ENCODE data around the gene BCAS3. TPM values are rescaled to one million over a fixed set of nuclear protein-coding genes. Genes with fewer than 3 reads are reported as not detected.
"Not testable (repeated sequence)": the region's sequence is repeated elsewhere in the genome, so short reads cannot be mapped to it uniquely, and the experiment has no call there.

Gene BCAS3
- total RNA-seq, 1 donor from 2014 or later, result 17.1 TPM

DNA sequence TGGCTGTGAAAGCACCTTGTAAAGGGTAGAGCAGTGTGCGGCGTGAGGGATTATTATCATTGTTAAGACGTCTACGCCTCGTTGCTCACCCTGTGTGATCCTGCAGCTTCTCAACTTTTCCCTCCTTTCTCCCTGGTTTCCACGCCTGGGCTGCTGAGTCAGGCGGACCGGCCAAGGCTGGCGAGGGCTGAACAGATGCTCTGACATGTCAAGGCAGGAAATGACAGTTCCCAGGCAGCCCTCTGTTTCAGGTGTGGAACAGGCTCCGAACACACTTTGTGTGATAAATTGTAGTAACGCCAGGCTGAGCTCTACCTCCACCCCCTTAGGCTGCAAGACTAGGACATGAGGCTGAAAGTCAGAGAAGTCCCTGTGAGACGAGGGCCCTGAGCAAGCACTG, 676.0 kb downstream of the BCAS3 start:
- no peak for DNase-seq (ENCODE audit: low read depth, low spot score)

DNA sequence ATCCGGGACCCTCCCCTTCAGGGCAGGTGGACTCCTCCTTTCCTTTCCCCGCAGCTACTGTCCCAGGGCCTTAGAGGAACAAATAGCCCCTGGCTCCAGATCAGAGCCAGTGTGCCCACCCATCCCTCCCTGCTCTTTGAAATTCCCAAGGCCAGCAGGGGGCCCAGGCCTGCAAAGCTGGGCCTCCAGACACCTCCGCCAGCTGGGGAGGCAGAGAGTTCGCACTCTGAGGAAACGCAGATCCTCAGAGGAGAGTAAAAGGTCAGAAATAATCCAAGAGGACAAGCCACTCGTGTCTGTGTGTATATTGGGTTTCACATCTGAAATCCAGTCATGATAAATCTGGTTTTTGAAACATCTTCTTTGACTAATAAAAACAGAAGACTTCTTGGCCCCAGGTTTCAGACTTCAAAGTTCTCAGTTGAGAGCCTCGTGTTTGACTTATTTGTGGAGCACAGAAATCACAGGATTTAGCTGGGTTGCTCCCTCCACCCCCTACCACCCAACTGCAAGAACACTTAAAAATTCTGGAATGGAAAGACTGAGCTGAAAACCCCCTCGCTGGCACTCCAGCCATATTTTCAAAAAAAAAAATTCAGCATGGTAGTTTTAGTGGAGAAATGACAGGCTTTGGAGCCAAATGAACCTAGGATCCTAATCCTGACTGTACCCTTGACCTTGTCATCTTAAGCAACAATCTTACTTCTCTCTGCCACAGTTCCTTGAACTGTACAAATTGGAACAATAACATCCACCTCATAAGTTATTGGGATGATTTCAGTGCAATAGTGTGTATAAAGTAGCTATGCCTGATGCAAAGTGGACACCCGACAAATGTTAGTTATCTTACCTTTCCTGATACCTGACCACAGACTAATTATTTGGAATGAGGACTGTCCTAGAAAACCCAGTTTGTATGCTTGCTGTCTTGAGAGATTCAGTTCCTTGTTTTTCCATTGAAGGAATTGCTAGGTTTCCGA, 677.5 kb downstream of the BCAS3 start:
- no peak for DNase-seq (ENCODE audit: low read depth, low spot score)

DNA sequence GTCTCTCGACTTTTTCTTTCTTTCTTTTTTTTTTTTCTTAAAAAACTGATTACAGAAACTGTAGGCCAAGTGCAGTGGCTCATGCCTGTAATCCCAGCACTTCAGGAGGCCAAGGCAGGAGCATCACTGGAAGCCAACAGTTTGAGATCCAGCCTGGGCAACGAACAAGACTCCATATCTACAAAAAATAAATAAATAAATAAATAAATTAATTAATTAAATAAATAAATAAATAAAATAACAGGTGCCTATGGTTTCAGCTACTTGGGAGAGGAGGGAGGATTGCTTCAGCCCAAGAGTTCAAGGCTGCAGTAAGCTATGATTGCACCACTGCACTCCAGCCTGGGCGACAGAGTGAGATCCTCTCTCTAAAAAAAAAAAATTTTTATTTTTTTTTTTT, 679.4 kb downstream of the BCAS3 start:
- DNase-seq (ENCODE audit: low read depth, low spot score), result not testable (repeated sequence)

DNA sequence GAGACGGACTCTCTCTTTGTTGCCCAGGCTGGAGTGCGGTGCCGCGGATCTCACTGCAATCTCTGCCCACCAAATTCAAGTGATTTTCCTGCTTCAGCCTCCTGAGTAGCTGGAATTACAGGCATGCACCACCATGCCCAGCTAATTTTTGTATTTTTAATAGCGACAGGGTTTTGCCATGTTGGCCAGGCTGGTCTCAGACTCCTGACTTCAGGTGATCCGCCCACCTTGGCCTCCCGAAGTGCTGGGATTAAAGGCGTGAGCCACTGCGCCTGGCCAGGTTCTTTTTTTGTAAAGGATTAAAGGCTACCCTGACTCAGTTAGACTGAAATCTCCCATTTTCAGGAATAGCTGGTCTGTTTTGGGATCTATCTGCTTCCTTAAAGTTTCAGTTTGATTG, 681.9 kb downstream of the BCAS3 start:
- DNase-seq (ENCODE audit: low read depth, low spot score), result not testable (repeated sequence)

DNA sequence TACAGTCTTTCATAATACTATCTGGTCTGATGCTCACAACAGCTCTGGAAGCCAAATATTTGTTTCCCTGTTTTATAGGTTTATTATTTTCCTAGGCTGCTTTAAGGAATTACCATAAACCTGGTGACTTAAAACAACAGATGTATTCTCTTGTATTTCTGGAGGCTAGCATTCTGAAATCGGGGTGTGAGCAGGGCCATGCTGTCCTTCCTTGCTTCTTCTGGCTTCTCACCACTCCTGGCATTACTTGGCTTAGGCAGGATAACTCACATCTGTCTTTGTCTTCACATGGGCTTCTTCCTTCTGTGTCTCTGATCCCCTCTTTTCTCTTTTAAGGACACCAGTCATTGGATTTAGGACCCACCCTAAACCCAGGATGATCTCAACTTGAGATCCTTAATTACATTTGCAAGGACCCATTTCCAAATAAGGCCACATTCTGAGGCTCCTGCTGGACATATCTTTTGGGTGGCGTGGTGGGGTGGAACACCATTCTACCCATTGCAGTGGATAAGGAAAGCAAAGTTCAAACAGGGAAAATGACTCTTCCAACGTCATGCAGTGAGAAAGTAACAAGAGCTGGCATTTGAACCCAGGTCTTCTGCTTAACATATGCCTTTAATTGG, 682.8 kb downstream of the BCAS3 start:
- no peak for DNase-seq (ENCODE audit: low read depth, low spot score)

DNA sequence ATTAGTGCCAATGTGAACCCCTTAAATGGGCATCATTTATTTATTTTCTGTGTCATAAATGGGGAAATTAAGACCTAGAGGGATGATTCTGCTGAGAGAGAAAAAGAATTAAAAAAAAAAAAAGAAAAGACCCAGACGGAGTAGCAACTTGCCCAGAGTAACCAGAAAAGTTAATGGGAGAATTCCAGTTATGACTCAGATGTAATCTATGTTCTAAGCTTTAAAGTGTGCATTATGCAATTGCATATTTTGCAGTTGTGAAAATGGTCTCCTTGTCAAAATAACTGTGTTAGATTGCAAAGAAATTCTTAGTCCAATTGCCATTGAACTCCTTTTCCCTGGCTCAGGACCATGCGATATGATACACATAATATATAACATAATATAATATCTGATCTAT, 683.4 kb downstream of the BCAS3 start:
- DNase-seq (ENCODE audit: low read depth, low spot score), result no peak

DNA sequence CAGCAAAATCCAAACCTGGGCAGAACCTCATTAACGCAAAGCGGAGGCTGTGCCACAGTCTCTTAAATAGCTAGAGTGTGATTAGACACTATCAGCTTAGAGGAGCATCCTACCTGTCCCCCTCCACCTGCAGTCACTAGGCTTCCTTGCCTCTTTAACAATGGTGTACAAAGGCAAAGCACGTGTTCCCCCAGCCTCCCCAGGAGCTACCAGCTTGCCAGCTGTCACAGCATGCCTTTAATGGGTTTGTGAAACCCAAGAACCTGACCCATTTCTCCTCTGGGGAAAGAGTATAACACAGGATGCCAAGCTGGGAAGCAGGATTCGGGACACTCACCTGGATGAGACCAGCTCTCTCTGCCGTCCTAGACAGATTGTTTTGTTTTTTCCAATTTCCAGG, 684.7 kb downstream of the BCAS3 start:
- DNase-seq (ENCODE audit: low read depth, low spot score), result no peak

DNA sequence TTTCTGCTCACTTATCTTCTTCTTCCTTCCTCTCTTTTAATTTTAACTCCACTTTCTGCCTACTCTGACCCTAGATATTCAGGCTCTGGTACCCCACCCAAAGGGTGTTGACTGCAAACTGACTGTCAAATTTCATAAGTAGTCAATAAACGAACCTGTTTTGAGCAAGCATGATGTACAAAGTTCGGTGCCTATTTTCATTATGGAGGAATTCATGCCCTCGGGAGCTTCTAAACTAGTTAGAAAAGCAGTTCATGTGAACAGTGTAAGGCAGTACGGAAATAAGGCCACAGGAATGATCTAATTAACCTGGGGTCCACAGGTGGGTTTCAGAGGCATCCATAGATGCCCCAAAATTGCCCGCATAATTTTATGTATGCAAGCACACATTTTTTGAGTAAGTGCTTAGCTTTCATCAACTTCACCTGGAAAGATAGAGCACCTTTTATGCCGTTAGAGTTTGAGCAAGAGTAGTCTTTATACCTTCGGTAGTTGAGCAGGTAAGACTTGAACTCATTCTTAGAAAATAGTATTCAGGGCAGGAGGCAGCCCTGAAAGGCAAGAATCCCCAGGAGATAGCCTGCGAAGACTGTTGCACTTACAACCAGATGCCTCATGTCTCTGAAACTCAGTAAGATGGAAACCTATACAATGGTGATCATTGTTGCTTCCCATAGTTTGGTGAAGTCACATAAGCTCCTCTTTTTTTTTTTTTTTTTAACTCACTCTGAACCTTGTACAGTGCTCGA, 685.4 kb downstream of the BCAS3 start:
- DNase-seq (ENCODE audit: low read depth, low spot score), result no peak

DNA sequence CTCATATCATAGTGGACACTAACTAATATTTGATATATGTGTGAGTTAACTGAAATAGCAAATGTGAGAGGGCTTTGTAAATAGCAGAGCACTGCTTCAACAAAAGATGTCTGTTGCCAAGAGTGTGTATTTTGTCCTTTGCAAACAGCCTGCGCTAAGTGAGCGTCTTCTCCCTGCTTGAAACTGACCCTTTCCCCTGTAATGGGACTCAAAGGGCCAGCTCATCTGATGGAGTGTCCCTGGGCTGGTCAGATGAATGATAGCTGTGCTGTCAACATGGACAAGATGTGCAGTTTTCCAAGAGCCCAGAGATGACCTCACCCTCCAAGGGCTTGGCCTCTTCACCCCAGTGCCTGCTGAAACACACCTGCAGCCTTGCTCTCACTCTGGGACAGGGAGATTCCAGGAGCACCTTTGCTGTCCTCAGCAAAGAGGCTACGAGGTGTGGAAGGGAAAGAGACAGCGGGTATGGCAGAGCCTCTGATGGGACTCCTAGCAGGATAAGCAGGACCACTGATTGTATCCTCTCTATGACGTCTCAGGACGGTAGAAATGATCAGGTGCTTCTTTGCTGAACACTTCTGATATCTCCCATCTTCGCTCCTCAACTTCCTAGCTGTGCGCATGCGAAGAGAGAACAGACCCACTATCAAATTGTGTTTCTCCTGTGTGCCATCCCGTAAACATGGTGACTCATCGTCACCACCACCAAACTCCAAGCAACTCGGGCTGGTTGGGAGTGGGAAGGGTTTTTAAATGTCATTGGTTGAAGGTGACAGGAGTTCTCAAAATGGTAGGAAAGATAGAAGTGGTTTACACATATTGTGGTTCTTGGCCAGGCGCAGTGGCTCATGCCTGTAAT, 686.2 kb downstream of the BCAS3 start:
- DNase-seq (ENCODE audit: low read depth, low spot score), result no peak

DNA sequence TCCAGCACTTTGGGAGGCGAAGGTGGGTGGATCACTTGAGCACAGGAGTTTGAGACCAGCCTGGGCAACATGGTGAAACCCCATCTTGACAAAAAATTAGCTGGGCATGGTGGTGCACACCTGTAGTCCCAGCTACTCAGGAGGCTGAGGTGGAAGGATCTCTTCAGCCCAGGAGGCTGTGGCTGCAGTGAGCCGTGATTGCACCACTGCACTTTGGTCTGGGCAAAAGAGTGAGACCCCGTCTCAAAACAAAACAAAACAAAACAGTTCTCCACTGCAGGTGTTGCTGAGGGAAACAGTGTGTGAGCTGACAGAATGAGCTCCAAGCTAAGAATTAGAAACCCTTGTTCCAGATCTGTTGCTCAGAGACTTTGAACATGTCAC, 686.8 kb downstream of the BCAS3 start:
- no peak for DNase-seq (ENCODE audit: low read depth, low spot score)

DNA sequence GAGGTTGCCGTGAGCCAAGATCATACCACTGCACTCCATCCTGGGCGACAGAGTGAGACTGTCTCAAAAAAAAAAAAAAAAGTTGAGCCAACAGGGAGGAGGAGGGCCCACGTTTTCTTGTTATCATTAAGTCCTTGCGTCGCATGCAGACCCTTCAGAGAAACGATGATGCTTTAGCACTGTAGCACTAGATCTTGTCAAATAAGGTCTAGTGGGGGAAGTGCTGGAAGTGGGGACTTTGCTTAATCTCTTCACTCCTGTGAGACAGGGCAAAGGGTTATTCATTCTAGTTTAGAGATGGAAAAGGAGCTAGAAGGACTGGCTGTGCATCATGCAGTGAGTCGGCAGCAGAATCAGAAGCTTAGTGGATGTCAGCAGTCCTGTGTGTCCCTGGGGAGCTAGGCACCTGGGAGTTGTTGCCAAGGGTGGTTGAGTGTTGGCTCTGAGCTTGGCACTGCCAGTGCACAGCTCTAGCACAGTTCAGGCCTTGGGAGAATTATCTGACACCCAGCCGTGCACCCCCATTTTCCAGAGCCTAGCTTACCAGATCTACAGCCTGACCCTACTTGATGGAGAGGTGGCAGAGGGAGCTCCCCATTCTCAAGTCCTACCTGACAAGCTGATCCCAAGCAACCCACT, 688.5 kb downstream of the BCAS3 start:
- no peak for DNase-seq (ENCODE audit: low read depth, low spot score)

DNA sequence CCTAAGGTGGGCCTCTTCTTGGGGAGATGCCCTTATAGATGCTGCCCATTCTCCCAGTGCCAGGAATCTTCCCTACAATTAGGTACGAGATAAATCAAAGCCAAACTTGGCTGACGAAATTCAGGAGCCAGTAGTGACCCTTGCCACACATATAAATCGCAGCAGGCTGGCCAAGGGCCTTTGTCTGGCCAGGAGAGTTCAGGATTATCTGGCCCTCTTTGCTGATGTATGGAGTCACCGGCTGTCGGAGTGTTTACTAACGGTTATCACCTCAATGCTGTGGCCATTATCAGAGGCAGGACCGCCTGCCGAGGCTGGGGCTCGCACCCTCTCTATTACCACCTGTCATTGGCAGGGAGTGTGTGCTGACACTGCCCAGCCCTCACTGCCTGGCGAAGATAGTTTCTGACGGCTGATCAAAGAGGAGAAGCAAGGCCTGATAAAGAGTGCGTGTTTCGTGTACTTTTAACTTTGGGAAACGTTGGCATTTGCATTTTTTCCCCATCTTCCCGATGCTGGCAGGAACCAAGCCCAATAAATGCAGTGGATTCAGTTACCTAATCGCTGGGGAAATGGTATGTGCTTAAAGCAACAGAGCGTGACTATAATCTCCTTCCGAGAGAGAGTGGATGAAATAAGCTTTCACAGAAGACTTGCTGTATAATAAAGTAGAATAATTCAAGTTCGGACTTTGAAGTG, 689.2 kb downstream of the BCAS3 start:
- DNase-seq (ENCODE audit: low read depth, low spot score), result no peak

DNA sequence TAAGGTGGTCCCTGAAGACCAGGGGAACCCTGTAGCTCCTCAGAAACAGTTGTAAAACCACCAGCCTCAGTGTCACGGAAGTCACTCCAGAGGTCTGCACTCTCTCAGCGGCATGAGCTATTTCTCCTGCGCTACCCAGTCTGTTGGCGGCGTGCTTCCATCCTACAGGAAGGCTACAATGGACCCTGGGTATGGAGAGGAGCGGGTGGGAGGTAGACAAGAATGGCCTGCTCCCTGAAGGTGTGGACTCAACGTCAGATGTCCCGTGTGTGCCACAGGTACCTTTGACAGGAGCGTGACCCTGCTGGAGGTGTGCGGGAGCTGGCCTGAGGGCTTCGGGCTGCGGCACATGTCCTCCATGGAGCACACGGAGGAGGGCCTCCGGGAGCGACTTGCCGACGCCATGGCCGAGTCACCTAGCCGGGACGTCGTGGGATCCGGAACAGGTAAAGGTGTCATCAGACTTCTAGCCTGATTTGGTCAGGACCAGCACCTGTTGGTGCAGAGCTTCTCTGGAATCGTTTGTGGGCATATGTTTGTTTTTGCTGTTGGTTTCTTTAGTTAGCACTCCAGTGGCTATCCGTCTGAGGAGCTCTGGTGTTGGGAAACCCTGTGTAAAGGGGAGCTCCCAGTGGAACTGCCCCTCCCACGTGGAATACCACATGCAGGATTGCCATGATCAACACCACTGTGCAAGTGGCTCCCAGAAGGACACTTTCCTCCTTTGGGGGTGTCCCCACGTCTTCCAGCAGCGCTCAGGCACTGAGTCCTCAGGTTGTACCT, 690.6 kb downstream of the BCAS3 start:
- DNase-seq (ENCODE audit: low read depth, low spot score), result no peak

DNA sequence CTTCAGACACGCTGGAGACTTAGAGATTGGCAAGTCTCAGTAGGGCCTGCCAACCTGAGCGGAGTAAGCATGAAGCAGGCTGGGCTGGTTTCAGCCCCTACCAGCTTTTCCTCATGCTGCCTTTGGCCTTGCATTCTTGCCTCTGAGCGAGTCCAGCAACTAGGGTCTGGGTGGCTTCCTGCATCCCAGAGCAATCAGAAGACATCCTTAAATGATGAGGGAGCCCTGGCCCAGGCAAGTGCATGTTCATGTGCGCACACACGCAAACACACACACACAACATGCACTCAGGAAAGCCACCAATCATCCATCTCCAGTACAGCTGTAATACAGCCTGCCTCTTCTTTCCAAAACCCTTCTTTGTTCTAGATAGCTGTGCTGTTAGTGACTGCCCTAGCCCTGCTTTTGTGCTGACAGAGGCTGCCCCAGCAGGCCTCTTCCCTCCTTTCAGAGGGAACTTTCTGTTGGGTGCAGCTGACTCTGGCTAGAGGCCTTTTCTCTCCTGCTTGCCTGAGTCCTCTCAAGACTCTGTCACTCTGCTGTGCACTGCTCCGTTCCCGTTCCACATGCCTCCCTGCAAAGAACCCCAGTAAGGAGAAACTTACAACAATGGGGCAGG, 691.3 kb downstream of the BCAS3 start:
- no peak for DNase-seq (ENCODE audit: low read depth, low spot score)

DNA sequence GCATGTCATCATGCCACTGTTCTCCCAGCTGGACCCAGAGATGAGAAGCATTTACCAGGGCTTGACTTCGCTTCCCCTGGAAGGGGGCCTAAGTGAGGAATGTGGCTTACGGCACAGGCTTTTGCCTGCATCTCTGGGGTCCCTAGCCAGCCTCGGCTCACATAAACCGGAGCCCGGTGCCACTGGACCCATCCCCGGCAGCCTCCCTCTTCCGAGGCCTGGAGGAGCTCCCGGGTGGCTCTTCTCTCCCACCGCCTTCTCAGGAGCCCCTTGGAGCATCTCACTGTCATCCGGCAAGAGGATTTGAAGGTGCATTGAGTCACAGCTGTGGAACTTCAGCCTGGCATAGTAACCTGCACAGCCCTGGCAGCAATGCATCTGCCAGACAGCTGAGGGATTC, 692.1 kb downstream of the BCAS3 start:
- DNase-seq (ENCODE audit: low read depth, low spot score), result no peak

DNA sequence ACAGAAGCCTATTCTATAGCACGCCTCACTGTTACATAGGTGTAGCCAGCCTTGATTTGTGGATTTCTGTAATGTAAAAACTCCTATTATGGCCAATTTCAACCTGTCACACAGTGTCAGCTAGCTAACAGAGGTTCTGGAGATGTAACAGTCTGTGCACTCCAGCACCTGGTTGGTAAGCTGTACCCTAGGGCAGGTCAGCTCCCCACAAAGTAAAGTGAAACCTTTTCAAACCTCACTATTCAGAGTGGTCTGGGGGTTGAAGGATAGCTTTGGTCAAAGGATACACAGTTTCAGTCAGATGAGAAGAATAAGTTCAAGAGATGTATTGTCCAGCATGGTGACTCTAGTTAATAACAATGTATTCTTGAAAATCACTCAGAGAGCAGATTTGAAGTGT, 693.5 kb downstream of the BCAS3 start:
- DNase-seq (ENCODE audit: low read depth, low spot score), result no peak

DNA sequence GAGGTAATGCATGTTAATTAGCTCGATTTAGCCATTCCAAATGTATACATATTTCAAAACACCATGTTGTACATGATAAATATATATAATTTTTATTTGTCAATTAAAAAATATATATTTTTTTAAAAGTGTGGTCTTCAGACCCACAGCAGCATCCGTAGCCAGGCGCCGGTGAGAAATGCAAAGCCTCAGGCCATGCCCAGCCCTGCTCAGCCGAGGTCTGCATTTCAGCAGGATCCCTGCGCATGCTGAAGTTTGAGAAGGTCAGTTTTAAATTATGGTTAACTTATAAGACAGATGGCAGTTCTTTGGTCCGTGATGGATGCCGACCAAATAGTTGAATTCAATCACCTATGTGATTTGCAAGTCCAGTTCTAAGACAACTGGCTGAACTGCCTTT, 694.0 kb downstream of the BCAS3 start:
- no peak for DNase-seq (ENCODE audit: low read depth, low spot score)

DNA sequence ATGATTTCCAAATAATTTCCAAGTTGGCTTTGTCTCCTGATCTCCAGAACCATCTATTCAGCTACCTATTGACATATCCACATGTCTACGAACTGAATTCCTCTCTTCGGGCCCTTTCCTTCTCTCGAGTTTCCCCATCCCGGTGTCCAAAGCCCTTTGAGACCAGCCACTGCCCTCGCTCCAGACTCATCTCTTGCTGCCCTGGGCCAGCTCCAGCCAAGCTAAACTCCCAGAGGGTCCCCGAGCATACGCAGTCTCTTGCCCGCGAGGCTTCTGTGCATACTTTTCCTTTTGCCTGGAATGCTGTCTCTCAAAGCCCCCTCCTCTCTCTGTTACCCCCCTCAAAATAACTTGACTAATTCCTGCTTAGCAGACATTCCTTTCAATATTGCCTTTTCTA, 694.8 kb downstream of the BCAS3 start:
- DNase-seq (ENCODE audit: low read depth, low spot score), result no peak

All from pulmonary artery endothelial cell (primary cell).